NOMO-1 treated with dmso at 0.1 percent for 144 hours (cell line): Measurements from ENCODE around the gene MAP7D1.
"Not testable (repeated sequence)": the region's sequence is repeated elsewhere in the genome, so short reads cannot be mapped to it uniquely, and the experiment has no call there.

Source experiments
- DNase-seq: peaks from one replicate; lab custom pipeline; 2025; ENCODE audit not compliant: unreplicated experiment; lab: John Stamatoyannopoulos, UW

The MAP7D1 gene

GRCh38 chr1:36166938-36167905 is 11.3 kb downstream of the MAP7D1 start:
- no peak for DNase-seq

- DNase-seq = no peak
Observed at GRCh38 chr1:36168514-36168913, 12.6 kb downstream of the MAP7D1 start.

- DNase-seq = no peak
Observed at GRCh38 chr1:36170643-36171412, 14.9 kb downstream of the MAP7D1 start.

GRCh38 chr1:36172017-36172747 is 16.2 kb downstream of the MAP7D1 start:
- DNase-seq = no peak

DNA sequence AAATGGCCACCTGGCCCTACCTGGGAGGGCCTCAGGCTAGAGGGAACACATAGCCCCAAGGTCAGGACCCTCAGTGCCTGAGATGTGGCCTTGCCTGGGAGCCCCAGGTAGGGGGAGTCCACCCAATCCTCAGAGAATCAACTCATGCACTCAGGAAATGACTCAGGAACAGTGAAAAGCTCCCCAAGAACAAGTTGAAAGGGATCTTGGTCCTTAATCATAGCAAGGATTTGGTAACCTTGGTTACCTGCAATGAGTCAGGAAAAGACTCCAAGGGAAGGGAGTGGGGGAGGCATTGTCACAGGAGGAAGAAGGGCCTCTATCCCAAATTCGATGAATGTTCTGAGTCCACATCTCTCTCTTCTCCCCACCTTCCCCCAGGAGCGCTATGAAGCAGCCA is 17.0 kb downstream of the MAP7D1 start:
- DNase-seq = no peak

DNA sequence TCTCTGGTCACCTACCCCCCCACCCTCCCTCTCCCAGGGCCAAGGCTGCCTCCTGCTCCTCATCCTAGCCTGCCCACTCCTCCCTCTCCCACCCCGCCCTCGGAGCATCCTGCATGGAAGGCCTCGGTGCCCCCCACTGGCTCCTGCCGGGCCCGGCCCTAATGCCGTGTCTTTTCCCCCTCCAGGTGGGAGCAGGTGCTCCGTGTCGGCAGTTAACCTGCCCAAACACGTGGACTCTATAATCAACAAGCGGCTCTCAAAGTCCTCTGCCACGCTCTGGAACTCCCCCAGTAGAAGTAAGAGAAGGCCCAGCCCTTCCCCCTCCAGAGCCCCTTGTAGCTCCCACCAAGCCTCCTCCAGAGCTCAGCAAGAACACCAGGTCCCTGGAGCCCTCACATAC is 18.8 kb downstream of the MAP7D1 start:
- no peak for DNase-seq

DNA sequence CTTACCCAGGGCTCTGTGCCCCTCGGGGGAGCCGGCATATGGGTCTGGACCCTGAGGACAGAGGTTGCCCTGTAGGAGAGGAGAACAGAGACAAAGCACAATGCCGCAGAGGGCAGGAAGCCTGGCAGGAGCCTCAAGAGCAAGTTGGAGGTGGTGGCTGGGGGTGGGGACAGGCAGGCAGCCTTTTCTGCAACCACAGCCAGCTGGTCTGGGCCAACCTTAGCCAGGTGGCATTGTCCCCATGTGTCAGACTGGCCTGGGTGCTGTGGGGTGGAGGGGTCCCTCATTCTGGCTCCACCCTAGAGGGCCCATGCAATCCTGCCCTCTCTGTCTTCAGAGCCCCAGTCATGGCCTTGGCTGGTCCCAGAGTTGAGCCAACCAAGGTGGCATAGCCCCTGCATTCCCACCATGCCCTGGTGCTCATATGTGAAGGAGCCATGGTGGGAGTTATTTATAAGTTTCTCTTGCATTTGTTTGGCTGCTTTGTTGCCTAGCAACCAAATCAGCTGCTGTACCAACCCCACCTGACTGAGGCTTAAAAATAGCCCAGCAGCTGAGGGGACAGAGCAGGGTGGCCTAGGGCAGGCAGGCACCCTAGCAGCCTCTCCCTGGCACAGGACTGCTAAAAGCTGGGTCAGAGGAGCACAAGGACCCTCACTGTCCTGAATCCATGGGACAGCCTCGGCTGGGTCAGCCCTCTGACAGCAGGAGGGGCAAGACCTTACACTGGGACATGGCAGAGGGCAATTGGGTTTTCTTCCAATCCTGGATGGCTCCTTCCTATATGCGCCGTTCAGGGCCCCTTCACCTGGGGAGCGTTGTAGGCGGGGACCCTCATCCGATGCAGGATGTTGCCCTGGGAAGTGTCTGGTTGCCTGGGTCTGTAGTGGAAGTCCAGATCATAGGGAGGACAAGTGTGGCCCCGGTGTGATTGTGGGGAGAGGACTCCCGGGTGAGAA is 19.5 kb downstream of the MAP7D1 start:
- DNase-seq = no peak

- DNase-seq = no peak
Observed at GRCh38 chr1:36176106-36176949, 20.4 kb downstream of the MAP7D1 start.

DNA sequence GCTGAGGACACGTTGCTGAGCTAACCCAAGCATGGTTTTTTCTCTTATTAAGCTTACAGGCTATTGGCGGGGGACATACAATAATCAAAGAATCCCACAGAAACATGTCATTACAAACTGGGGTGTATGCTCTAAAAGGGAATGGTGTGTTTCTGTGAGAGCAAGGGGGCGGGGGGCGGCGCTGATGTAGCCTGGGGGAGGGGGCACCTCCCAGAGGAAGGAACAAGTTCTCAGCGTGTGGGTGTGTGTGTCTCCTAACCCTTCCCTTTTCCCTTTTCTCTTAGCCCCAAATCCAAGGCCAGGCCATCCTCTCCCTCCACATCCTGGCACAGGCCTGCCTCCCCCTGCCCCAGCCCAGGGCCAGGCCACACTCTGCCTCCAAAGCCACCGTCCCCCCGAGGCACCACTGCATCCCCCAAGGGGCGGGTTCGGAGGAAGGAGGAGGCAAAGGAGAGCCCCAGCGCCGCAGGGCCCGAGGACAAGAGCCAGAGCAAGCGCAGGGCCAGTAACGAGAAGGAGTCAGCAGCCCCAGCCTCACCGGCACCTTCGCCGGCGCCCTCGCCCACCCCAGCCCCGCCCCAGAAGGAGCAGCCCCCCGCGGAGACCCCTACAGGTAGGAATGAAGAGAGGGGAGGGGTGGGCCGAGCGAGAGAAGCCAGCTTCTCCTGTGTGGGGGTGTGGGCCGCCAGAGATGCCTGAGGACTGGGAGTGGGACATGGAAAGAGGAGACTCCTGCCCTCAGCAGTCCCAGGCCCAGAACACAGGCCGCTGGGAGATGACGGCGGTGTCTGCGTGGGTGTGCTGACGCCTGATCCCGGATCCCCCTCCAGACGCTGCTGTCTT is 21.9 kb downstream of the MAP7D1 start:
- no peak for DNase-seq

GRCh38 chr1:36178471-36179219 is 22.7 kb downstream of the MAP7D1 start:
- DNase-seq = no peak

- no peak for DNase-seq
Observed at GRCh38 chr1:36179220-36179600, 23.2 kb downstream of the MAP7D1 start.

- DNase-seq = no peak
Observed at GRCh38 chr1:36182734-36183133, 26.8 kb downstream of the MAP7D1 start.

DNA sequence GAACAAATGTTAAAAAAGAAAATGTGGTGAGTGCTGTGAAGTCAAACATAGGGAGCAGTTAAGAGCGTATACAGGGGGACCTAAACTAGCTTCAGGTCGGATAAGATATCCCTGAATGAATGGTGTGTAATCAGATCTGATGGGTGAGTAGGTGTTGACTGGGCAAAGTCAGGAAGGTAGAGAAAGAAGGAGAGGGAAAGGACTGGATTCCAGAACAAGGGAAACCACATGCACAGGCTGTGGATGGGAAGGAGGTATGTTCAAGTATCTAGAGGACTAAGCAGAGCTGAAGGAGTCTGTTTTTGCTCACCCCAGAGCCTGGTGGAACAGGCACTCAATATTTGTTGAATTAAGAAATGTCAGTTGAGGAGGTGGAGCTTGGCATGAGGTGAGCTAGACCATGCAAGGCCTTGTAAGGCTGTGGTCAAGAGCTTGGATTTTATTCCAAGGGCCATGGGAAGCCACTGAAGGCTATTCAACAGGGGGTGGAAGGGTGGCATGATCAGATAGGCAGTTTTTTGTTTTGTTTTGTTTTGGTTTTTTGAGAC is 27.4 kb downstream of the MAP7D1 start:
- DNase-seq = no peak

DNA sequence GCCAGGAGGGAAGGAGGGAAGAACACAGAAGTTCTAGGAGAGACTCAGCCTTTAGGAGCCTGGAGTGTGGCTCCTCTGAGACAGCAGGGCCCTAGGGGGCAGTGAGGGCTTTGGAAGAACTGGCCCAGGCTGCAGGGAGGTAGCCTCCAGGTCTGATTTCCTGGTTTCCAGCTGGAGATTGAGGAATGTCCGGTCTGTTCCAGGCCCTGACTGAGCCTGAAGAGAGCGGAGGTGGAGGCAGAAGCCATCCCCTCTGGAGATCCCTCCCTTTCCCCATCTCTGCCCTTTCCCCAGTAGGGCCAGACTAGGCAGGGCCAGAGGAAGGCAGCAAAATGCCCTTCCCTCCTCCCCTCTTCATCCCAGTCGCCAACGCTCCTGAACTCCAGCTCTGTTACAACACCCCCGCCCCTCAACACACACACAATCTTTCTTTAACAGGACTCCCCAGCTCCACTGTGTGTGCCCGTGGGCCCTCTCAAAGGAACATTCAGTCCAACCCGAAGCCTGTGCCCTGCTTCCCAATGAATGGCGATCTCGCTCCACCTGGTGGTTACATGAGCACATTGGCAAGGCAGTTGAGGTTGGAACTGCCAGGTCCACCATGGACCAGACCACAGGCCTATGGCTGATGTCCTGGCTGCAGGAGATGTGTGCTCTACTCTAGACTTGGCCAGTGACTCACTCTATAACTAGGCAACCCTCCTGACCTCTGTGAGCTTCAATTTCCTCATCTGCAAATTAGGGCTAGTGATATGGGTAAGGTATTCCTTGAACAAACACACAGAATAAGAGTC is 32.0 kb downstream of the MAP7D1 start:
- DNase-seq = peak; percentile 49

- DNase-seq = not testable (repeated sequence)
Observed at GRCh38 chr1:36196805-36197204, 40.8 kb downstream of the MAP7D1 start.

- DNase-seq = no peak
Observed at GRCh38 chr1:36198641-36199040, 42.7 kb downstream of the MAP7D1 start.
